HG03060 (cell line): Measurements from ENCODE around the gene SURF4.
"Not testable (repeated sequence)": the region's sequence is repeated elsewhere in the genome, so short reads cannot be mapped to it uniquely, and the experiment has no call there.

Source experiments
- ATAC-seq: cut with Tn5 transposase; IDR thresholded peaks from one replicate; pipeline ENCODE4 v1.9.1; 2021; ENCODE audit warnings: low read depth, moderate number of reproducible peaks; ENCODE audit not compliant: unreplicated experiment

The SURF4 gene

DNA sequence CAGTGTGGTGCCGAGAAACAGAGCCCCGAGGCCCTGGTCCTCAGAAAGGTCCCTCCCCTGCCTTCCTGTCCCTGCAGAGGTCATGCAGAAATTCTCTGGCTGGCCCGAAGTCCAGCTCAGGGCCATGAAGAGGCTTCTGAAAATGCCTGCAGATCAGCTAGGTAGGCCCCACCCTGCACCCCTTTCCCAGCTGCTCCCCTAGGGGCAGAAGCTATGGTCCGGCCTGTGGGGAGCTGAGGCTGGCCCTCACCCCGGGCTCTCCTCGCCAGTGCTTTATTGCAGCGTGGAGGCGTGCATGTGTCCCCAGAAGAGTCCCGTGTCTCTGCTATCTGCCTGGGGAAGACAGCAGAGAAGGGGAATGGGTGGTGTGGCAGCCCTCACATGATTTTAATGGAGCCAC is 22.0 kb upstream of the SURF4 start:
- no peak for ATAC-seq

DNA sequence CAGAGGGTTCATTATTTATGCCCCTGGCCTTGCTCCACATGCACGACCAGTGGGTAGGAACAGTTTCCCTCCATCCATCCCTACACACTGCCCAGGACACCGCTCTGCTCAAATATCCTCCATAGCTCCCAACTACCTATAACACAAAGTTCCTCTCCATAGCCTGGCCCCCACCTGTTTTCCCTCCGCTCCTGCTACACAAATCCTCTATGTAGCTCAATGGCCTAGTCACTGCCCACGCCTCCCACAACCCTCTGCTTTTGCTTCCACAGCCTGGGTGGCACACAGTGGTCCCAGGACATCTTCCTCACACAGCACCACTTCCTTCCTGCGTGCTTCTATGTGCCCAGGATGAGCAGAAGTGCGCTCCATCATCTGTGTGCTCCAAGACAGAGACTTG is 21.5 kb upstream of the SURF4 start:
- no peak for ATAC-seq

DNA sequence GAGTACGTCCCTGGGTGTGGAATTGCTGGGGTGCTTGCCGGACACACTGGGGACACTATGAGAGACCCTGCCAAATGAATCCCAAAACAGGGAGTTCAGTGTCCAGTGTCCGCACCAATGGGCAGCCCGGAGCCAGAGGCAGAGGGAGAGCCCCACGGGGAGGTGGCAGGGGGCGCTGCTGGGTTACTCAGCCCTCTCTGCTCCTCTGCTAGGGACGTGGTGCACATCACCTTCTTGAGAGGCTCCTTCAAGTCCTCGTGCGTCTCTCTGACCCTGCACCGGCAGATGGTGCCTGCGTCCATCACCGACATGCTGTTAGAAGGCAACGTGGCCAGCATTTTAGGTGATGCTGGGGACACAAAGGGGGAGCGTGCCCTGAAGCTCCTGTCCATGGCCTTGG is 21.1 kb upstream of the SURF4 start:
- no peak for ATAC-seq

DNA sequence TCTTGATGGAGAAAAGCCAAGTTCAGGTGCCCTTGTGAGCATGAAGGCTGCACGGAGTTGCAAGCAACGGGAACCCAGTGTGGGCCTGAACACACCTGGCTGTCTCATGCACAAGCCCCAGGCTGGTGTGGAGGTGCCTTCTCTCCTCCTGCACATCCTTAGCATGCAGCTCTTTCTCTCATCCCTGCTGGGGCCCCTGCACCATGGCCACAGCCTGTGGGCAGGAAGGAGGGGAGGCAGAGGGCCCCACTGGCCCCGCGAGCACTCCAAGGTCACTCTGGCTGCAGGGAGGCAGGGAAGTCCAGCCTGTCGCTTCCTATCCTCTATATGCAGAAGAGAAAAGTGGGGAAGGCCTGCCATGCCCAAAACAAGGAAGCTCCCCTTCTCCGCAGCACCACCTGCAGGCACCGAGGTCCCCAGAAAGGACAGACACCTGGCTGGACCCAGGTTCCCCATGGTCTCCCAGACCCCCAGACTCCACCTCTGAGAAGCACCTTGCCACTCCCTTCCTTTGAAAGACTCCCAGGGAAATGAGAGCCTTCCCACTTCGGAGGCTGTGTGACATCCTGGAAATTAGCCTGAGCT is 18.9 kb upstream of the SURF4 start:
- no peak for ATAC-seq

DNA sequence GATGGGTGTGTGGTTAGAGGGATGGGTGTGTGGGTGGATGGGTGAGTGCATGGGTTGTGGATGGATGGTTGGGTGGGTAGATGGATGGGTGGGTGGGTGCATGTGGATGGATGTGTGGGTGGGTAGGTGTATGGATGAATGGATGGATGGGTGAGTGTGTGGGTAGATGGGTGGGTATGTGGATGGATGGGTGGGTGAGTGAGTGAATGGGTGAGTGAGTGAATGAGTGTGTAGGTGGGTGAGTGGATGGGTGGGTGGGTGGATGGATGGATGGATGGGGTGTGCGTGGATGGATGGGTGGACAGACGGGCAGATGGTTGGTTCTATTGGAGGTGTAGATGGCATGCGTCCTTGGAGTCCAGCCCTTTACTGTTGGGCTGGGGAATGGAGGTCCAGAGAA is 17.5 kb upstream of the SURF4 start:
- no peak for ATAC-seq

DNA sequence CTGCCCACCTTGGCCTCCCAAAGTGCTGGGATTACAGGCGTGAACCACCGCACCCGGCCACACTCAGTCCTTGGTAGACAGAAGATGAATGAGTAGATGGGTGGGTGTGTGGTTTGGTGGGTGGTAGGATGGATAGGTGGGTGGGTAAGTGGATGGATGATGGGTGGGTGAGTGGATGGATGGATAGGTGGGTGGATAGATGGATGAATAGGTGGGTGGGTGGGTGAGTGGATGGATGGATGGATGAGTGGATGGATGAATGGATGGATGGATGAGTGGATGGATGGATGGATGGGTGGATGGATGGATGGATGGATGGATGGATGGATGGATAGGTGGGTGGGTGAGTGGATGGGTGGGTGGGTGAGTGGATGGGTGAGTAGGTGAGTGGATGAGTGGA is 16.4 kb upstream of the SURF4 start:
- not testable (repeated sequence) for ATAC-seq

DNA sequence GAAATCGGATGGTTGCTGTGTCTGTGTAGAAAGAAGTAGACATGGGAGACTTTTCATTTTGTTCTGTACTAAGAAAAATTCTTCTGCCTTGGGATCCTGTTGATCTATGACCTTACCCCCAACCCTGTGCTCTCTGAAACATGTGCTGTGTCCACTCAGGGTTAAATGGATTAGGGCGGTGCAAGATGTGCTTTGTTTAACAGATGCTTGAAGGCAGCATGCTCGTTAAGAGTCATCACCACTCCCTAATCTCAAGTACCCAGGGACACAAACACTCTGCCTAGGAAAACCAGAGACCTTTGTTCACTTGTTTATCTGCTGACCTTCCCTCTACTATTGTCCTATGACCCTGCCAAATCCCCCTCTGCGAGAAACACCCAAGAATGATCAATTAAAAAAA is 15.6 kb upstream of the SURF4 start:
- ATAC-seq = not testable (repeated sequence)

DNA sequence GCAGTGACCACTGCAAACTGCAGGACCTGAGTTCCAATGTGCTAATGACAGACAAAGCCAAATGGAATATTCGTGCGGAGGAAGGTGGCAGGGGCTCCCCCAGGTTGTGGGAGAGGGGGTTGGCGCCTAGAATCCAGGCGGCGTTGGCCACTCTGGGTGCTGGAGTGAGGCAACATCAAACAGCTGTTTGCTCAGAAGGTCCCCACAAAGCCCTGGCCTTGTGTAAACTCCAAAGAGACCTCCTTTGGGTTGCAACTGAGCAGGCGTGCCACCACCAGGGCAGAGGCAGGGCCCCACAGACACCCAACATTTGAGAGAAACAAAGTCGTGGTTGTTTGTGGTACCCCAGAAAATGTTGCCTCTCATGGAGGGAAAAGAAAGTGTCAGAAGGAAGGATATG is 14.9 kb upstream of the SURF4 start:
- no peak for ATAC-seq

DNA sequence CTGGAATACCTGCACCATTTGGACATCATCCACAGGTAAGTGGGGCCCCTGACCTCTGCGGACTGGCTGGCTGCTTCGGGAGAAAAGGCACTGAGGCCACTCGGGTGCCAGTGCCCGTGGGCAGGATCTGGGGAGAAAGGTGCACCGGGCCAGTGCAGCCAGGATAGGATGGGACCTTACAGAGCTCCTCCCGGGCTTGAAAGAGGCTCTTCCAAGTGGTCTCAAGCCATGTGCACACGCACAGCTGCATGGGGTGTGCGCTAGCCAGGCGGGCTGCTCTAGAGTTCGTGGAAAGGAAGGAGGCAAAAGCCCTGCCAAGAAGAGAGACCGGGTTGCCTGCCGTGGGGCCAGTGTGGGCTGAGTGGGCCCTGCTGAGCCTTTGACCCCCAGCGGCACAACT is 13.7 kb upstream of the SURF4 start:
- ATAC-seq = no peak

DNA sequence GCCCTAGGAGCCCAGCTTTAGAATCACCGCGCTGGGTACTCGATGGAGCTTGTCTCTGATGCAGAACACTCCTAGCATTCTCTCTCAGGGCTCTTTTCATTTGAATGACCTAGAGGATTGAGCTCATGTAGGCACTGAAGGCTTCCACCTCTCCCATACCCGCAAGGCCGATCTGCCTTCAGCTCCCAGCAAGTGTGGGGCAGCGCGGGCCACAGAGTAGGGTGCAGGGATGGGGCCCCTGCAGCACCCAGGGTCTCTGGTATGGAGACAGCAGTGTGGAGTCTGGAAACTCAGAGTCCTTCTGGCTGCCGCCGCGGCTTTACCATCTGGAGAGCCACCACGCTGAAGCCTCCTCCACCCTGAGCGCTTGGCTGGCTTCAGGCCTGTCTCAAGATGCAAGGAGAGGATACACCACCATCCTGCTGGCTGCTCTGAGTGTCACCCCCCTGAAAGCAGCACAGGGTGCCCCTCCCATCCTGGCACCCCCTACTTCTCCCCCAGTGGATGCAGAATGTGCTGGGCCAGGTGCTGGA is 13.2 kb upstream of the SURF4 start:
- ATAC-seq = no peak

DNA sequence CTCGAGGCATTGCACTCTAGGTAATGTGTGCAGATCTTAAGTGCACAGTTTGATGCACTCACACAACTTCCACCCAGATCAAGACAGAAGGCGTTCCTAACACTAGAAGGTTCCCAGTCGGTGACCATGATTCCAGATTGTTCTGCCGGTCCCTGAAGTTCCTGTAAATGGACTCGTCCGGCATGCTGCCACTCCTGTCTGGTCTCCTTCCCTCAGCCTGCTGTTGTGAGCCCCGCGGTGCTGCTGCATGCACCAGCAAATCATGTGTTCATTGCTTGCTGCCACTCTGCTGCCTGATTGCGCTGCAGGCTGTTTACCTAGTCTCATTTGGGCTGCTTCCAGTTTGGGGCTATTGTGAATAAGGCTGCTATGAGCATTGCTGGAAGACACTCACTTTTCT is 11.8 kb upstream of the SURF4 start:
- no peak for ATAC-seq

DNA sequence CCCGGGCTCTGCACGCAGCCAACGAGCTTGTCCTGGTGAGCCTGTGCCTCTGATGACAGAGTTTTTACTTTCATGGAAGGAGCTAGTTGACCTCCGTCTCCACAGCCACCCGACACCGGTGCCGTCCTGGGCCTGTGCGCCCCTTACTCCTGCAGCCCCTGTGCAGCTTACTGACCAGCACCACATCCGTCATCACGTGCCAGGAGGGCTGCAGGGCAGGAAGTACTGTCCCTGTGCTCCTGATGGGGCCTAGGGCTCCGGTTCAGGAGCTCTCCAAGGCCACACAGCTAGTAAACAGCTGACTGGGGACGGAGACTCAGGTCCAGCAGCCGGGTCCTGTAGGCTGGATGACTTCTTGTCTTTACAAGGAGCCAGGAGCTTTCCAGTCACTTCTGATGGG is 10.5 kb upstream of the SURF4 start:
- no peak for ATAC-seq

DNA sequence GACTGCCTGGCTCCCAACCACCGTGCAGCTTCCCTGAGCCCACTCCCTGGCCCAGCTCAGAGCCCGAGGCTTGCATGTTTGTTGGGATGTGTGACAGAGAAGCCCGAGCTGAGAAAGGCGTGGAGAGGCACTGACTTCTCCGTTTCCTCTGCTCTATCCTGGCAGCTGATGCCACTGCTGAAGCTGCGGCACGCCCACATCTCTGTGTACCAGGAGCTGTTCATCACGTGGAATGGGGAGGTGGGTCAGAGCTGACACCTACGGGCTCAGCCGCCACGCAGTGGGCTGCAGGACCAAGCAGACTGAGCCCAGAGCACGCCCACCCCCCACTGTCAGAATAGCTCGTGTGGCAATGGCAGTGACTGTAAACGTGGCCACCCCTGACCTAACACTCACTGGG is 9.6 kb upstream of the SURF4 start:
- ATAC-seq = no peak

DNA sequence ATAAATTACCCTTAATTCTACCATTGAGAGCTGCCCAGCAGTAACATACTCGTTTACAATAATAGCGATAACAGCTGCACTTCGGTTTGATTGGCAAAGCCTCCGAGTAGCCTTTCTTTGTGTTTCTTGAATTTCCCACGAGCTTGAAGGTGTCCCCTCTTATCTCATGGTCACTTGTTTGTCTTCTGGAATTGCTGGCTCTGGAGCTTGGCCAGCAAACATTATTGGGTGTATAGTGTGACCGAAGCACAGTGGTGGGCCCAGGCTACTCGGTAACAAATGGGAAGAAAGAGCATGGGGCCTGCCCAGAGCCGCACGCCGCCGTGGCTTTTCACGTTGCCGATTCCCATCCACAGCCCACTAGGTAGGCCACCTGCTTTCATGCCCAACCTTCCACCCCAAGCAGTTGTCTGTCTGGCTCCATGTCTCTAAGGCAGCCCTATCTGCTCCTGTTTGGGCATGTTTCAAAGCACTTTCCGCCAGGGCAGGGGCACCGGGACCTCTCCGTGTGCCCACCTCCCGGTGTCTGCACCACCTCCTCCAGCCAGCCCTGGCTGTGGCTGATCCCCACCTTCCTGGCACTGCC is 9.0 kb upstream of the SURF4 start:
- ATAC-seq = no peak

DNA sequence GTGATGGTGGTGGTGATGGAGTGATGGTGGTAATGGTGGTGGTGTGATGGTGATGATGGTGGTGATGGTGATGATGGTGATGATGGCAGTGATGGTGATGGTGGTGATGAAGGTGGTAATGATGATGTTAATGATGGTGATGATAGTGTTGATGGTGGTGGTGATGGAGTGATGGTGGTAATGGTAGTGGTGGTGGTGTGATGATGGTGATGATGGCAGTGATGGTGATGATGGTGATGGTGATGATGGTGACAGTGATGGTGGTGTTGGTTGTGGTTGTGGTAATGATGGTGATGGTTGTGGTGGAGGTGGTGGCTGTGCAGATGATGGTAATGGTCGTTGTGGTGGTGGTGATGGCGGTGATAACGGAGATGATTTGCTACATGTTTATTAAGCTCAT is 7.6 kb upstream of the SURF4 start:
- no peak for ATAC-seq

DNA sequence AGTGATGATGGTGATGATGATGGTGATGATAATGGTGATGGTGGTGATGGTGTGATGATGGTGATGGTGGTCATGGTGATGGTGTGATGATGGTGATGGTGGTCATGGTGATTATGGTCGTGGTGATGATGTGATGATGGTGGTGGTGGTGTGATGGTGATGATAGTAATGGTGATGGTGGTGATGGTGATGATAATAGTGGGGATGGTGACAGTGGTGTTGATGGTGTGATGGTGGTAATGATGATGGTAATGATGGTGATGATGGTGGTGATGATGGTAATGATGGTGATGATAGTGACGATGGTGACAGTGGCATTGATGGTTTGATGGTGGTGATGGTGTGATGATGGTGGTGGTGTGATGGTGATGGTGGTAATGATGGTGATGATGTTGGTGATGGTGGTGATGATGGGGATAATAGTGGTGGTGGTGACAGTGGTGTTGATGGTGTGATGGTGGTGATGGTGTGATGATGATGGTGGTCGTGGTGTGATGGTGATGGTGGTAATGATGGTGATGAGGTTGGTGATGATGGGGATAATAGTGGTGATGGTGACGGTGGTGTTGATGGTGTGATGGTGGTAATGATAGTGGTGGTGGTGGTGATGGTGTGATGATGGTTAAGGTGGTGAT is 6.8 kb upstream of the SURF4 start:
- ATAC-seq = no peak

DNA sequence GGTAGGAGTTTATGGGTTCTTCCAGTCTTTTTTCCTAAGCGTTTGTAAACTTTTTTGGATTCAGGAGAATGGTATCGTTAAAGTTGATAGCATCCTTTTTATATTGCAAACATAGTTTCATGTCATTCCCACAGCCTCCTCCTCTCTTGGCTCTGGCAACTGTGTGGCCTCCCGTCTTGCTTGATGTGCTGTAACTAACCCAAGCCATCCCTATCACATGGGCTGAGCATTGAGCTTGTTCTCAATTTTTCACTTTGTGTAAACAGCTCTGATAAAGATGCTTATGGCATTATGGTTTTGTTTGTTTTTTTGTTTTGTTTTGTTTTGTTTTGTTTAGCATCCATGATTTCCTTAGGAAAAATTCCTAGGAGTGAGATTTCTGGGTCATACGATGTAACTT is 4.9 kb upstream of the SURF4 start:
- no peak for ATAC-seq

DNA sequence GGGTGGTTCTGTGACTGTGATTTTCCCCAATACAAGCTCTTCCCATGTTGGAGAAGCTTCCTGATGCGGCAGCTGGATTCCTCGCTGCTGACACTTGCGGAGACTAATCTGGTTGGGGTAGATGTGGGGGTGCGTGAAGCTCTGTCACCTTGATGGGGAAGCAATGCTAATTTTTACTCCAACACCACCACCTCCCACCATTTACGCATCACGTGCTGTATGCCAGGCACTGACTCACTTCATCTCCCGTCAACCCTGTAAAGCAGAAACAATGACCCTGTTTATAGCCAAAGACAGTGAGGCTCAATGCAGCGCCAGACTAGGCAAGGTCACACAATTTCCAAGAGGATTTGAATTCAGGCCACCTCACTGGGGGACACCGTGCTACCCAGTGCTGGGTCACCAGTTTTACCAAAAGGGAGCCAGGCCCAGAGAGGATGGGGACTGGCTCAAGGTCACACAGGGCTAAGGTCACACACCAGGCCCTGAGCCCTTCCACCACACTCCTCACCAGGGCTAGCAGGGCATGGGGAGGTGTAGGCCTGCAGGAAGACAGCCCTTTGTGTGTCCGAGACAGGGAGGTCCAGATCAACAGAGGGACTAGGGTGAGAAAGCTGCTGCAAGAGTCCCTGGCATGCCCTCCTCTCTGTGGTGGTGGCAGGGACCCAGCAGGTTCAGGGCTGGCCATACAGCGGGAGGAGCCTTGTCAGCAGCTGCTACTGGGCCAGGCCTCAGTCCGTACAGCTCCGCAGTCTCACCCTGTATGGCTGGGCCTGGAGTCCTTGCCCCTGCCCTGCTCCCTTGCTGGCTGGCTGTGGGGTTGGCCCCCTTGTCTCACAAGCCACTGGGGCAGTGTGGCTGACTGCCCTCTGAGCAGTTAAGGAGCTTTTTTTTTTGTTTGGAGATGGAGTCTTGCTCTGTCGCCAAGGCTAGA is 3.6 kb upstream of the SURF4 start:
- ATAC-seq = no peak

DNA sequence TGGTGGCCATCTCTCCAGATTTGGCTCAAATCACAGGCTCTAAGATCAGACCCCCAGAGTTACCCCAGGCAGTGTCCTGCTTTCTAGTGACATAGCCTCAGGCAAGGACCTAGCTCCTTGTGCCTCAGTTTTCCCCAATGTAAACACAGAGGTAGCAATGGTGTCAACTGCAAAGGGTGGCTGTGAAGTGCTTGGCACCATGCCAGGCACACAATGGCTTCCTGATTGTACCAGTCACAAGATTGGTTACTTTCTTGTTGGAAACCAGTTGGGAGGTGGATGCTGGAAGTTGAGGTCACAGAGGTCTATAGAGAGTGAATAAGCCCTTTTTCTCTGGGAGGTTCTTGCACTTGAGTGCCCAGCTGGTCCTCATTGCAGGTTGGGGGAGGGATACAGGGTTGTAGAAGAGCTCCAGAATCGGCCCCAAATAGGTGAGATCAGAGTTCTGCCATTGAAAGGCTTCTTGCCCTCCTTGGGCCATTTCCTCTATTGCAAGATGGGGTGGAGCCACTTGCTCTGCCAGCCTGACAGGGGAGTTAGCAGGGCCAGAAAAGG is 2.6 kb upstream of the SURF4 start:
- no peak for ATAC-seq

DNA sequence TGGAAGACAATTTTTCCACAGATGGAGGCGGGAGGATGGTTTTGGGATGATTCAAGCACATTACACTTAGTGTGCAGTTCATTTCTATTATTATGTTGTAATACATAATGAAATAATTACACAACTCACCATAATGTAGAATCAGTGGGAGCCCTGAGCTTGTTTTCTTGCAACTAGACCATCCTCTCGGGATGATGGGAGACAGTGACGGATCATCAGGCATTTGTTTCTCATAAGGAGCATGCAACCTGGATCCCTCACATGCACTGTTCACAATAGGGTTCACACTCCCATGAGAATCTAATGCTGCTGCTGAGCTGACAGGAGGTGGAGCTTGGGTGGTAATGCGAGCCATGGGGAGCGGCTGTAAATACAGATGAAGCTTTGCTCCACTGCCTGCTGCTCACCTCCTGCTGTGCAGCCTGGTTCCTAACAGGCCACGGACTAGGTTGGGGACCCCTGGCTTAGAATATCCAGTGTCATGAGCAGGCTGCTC is 1.9 kb upstream of the SURF4 start:
- ATAC-seq = no peak

DNA sequence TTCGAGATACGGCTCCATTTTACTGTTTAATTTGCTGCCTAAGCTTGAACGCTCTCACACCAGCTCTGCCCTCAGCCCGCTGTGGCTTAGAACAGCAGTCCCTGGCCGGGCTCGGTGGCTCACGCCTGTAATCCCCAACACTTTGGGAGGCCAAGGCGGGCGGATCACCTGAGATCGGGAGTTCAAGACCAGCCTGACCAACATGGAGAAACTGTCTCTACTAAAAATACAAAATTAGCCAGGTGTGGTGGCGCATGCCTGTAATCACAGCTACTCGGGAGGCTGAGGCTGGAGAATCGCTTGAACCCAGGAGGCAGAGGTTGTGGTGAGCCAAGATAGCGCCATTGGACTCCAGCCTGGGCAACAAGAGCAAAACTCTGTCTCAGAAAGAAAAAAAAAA is 1.4 kb upstream of the SURF4 start:
- ATAC-seq = not testable (repeated sequence)
